Calu3 (cell line): ENCODE data around the gene GOLGA8B. TPM values are rescaled to one million over a fixed set of nuclear protein-coding genes. Genes with fewer than 3 reads are reported as not detected.
"Not testable (repeated sequence)": the region's sequence is repeated elsewhere in the genome, so short reads cannot be mapped to it uniquely, and the experiment has no call there.

Experiments used
- BruUV-seq: library from RNA; stranded (reverse); fragments of 400-500 nt; replicated peaks from 2 replicates; lab custom pipeline; 2021; lab: Mats Ljungman, UMichigan
- CTCF ChIA-PET: fragments of 300-600 bp; sonication (Branson Sonifier 250); formaldehyde crosslinking; loops from one replicate; lab custom pipeline; 2022; ENCODE audit warnings: antibody characterized with exemption; lab: Charles Lee
- DNase-seq: peaks from one replicate; pipeline ENCODE4 v3.0.0; 2022
- H3K27ac Mint-ChIP-seq: one replicate; pipeline ENCODE4 v1.8.0; 2022; ENCODE audit warnings: mixed read lengths; ENCODE audit not compliant: unreplicated experiment
- H3K27me3 Mint-ChIP-seq: one replicate; pipeline ENCODE4 v1.8.0; 2022; ENCODE audit warnings: mixed read lengths; ENCODE audit not compliant: unreplicated experiment
- H3K36me3 Mint-ChIP-seq: one replicate; pipeline ENCODE4 v1.8.0; 2022; ENCODE audit warnings: mild to moderate bottlenecking, moderate library complexity, mixed read lengths; ENCODE audit not compliant: insufficient read depth, unreplicated experiment
- H3K4me1 Mint-ChIP-seq: one replicate; pipeline ENCODE4 v1.8.0; 2022; ENCODE audit warnings: mild to moderate bottlenecking, low read depth, mixed read lengths; ENCODE audit not compliant: unreplicated experiment
- H3K4me3 Mint-ChIP-seq: one replicate; pipeline ENCODE4 v1.8.0; 2022; ENCODE audit warnings: mild to moderate bottlenecking, low read depth, moderate library complexity, mixed read lengths; ENCODE audit not compliant: unreplicated experiment
- H3K9me3 Mint-ChIP-seq: one replicate; pipeline ENCODE4 v1.8.0; 2022; ENCODE audit warnings: low read depth, mixed read lengths; ENCODE audit not compliant: unreplicated experiment
- intact Hi-C: fragments of 100-400 bp; cut with micrococcal nuclease; formaldehyde crosslinking; loops from one replicate; pipeline ENCODE4 v1.10.0; 2022; ENCODE audit not compliant: unreplicated experiment
- total RNA-seq: library from RNA; stranded (reverse); gene quantifications from 2 replicates; pipeline ENCODE4 v1.2.3, GENCODE V29; 2022

The GOLGA8B gene
- total RNA-seq, 1 experiment from 2014 or later = 74.9 TPM

GRCh38 chr15:34575035-34575434 lies 8.4 kb downstream of the GOLGA8B start:
- H3K27ac Mint-ChIP-seq, H3K36me3 Mint-ChIP-seq, DNase-seq, BruUV-seq, H3K4me3 Mint-ChIP-seq, H3K27me3 Mint-ChIP-seq, intact Hi-C loops, H3K4me1 Mint-ChIP-seq, CTCF ChIA-PET, H3K9me3 Mint-ChIP-seq: not testable (repeated sequence)

GRCh38 chr15:34572921-34573320 lies 10.5 kb downstream of the GOLGA8B start:
- CTCF ChIA-PET, H3K27me3 Mint-ChIP-seq: not testable (repeated sequence)

GRCh38 chr15:34572019-34572641 lies 11.3 kb downstream of the GOLGA8B start:
- H3K36me3 Mint-ChIP-seq, intact Hi-C loops, H3K4me3 Mint-ChIP-seq, BruUV-seq, H3K27ac Mint-ChIP-seq, H3K4me1 Mint-ChIP-seq, CTCF ChIA-PET, H3K9me3 Mint-ChIP-seq, DNase-seq, H3K27me3 Mint-ChIP-seq: not testable (repeated sequence)

More at GRCh38 chr15:34572921-34573320, 10.5 kb downstream of the GOLGA8B start:
- H3K27ac Mint-ChIP-seq, H3K4me3 Mint-ChIP-seq, H3K36me3 Mint-ChIP-seq, H3K9me3 Mint-ChIP-seq, H3K4me1 Mint-ChIP-seq, intact Hi-C loops, BruUV-seq, DNase-seq: not testable (repeated sequence)

GRCh38 chr15:34569670-34570396 lies 13.6 kb downstream of the GOLGA8B start:
- H3K4me1 Mint-ChIP-seq, H3K36me3 Mint-ChIP-seq, DNase-seq, CTCF ChIA-PET, H3K4me3 Mint-ChIP-seq, H3K27ac Mint-ChIP-seq, H3K27me3 Mint-ChIP-seq, BruUV-seq, H3K9me3 Mint-ChIP-seq, intact Hi-C loops: not testable (repeated sequence)

DNA sequence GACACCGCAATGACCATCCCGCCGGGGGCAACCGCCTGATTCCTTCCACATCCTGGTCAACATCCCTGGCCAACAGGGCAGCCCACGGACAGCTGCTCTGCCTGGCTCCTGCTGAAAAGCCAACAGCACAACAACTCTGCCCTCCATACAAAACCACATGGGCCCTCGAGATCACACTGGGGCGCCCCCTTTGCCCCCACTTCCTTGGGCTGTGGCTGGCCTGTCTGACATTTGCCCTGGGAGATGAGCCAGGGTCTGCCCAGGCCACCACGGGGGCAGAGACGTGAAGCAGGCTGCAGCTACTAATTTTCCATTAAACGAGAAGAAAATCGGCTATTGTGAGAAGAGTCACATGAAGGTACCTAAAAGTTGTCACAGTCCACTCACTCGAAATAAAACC lies 16.3 kb downstream of the GOLGA8B start:
- H3K9me3 Mint-ChIP-seq, CTCF ChIA-PET, intact Hi-C loops, H3K4me1 Mint-ChIP-seq, H3K36me3 Mint-ChIP-seq, BruUV-seq, H3K27ac Mint-ChIP-seq, DNase-seq, H3K4me3 Mint-ChIP-seq, H3K27me3 Mint-ChIP-seq: not testable (repeated sequence)

DNA sequence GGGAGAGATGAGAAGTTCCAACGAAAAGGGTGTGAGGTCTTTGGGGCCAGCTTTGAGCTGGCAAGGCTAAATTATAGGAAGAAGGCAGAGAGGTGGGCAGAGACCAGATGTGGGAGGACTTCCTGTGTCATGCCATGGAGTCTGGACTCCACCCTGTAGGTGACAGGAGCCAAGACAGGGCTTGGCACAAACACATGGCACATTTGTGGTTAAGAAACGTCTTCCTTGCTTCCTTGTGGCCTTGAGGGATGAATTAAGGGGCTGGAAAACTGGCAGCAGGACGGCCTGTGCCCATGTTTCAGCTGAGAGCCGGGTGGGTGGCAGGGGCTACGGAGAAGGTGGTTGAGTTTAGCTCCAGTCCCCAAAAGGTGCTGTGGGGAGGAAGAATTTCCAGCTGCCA lies 18.7 kb downstream of the GOLGA8B start:
- DNase-seq, H3K4me3 Mint-ChIP-seq, H3K27ac Mint-ChIP-seq, H3K36me3 Mint-ChIP-seq, H3K4me1 Mint-ChIP-seq, H3K27me3 Mint-ChIP-seq, H3K9me3 Mint-ChIP-seq, CTCF ChIA-PET, intact Hi-C loops, BruUV-seq: not testable (repeated sequence)

- H3K4me3 Mint-ChIP-seq, H3K9me3 Mint-ChIP-seq, H3K27me3 Mint-ChIP-seq, BruUV-seq, CTCF ChIA-PET, intact Hi-C loops, H3K27ac Mint-ChIP-seq, DNase-seq, H3K36me3 Mint-ChIP-seq, H3K4me1 Mint-ChIP-seq: not testable (repeated sequence)
Measured at GRCh38 chr15:34560814-34561213, 22.6 kb downstream of the GOLGA8B start.

- H3K36me3 Mint-ChIP-seq, DNase-seq, H3K27ac Mint-ChIP-seq, H3K9me3 Mint-ChIP-seq, H3K27me3 Mint-ChIP-seq, CTCF ChIA-PET, H3K4me3 Mint-ChIP-seq, BruUV-seq, intact Hi-C loops, H3K4me1 Mint-ChIP-seq: not testable (repeated sequence)
Measured at GRCh38 chr15:34559764-34560163, 23.7 kb downstream of the GOLGA8B start.

GRCh38 chr15:34555162-34555561 lies 28.3 kb downstream of the GOLGA8B start:
- BruUV-seq, H3K9me3 Mint-ChIP-seq, H3K27me3 Mint-ChIP-seq, H3K36me3 Mint-ChIP-seq, CTCF ChIA-PET, intact Hi-C loops, H3K4me3 Mint-ChIP-seq, DNase-seq, H3K27ac Mint-ChIP-seq, H3K4me1 Mint-ChIP-seq: not testable (repeated sequence)

DNA sequence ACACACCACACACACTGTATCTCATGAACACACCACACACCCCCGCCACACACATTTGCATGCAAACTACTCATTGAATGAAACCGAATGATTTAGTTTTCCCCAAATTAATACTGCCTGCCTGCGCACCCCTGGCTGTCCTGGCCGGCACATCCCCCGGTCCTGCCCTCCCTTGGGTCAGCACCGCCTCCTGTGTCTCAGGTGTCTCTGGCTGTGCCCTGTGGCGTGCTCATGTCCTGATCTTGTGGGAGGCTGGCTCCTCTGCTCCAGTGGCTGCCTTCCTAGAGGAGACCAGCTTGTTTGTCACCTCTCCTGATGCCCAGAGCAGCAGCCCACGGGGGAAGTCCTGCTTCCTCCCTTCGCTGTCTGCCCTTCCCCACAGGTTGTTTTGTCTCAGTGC lies 28.7 kb downstream of the GOLGA8B start:
- H3K27ac Mint-ChIP-seq, intact Hi-C loops, H3K36me3 Mint-ChIP-seq: not testable (repeated sequence)

More for the DNA sequence above, 28.7 kb downstream of the GOLGA8B start:
- H3K4me3 Mint-ChIP-seq, H3K9me3 Mint-ChIP-seq, BruUV-seq, H3K4me1 Mint-ChIP-seq, CTCF ChIA-PET, H3K27me3 Mint-ChIP-seq, DNase-seq: not testable (repeated sequence)
